HEK293 (cell line): ENCODE data around the gene FRS2.

Source experiments
- CTCF ChIA-PET: fragments of 350-600 bp; formaldehyde crosslinking; extraction: SDS; loops from one replicate; lab custom pipeline; 2021; ENCODE audit warnings: antibody characterized with exemption; lab: Yijun Ruan, JAX
- POLR2A ChIA-PET: fragments of 300-600 bp; formaldehyde crosslinking; extraction: SDS; loops from one replicate; lab custom pipeline; 2020; ENCODE audit warnings: antibody characterized with exemption, inconsistent platforms; lab: Yijun Ruan, JAX
- H3K27ac ChIP-seq: fragments of 200-500 bp; sonication (Bioruptor generic); 2 replicates; pipeline ENCODE4 v1.5.1; 2014; ENCODE audit warnings: low read depth, low read length, control low read depth, inconsistent platforms; ENCODE audit errors: extremely low read depth
- H3K36me3 ChIP-seq, 2 experiments: fragments of 200-500 bp in 1 of 2; sonication (Bioruptor generic) in 1 of 2; 1 replicate in 1 of 2; 2 replicates in 1 of 2; pipeline ENCODE4 v1.5.1; 2014 to 2017; ENCODE audit warnings: inconsistent platforms in 2 of 2, low read length in 2 of 2; ENCODE audit not compliant: control insufficient read depth in 2 of 2, insufficient read depth in 1 of 2
- H3K4me1 ChIP-seq: fragments of 200-500 bp; sonication (Bioruptor generic); 2 replicates; pipeline ENCODE4 v1.5.1; 2014; ENCODE audit warnings: mild to moderate bottlenecking, low read length, inconsistent platforms; ENCODE audit not compliant: control insufficient read depth, insufficient read depth
- H3K4me3 ChIP-seq: 2 replicates; pipeline ENCODE4 v1.5.1; 2011; ENCODE audit warnings: low read depth, mild to moderate bottlenecking, control low read depth, low read length, moderate library complexity
- H3K9me3 ChIP-seq: fragments of 200-500 bp; sonication (Bioruptor generic); 2 replicates; pipeline ENCODE4 v1.5.1; 2014; ENCODE audit warnings: low read depth, low read length, inconsistent platforms; ENCODE audit not compliant: control insufficient read depth, insufficient read depth
- MZF1 ChIP-seq: fragments of 450-650 bp; formaldehyde crosslinking; IDR thresholded peaks from 2 replicates; pipeline ENCODE4 v1.5.1; 2017; ENCODE audit warnings: missing biosample characterization, missing genetic modification characterization, borderline replicate concordance
- PRDM1 ChIP-seq: fragments of 450-650 bp; formaldehyde crosslinking; IDR thresholded peaks from 2 replicates; pipeline ENCODE4; 2016; ENCODE audit warnings: missing biosample characterization, missing genetic modification characterization
- SCRT1 ChIP-seq: fragments of 450-650 bp; formaldehyde crosslinking; IDR thresholded peaks from 2 replicates; pipeline ENCODE4 v1.5.1; 2016; ENCODE audit warnings: missing biosample characterization, missing genetic modification characterization, borderline replicate concordance
- SCRT2 ChIP-seq: fragments of 450-650 bp; formaldehyde crosslinking; IDR thresholded peaks from 2 replicates; pipeline ENCODE4 v1.5.1; 2016; ENCODE audit warnings: missing biosample characterization, missing genetic modification characterization
- ZBTB8A ChIP-seq: fragments of 450-650 bp; formaldehyde crosslinking; IDR thresholded peaks from 2 replicates; pipeline ENCODE4 v1.5.1; 2016; ENCODE audit warnings: missing biosample characterization, missing genetic modification characterization
- ZEB2 ChIP-seq: fragments of 450-650 bp; formaldehyde crosslinking; IDR thresholded peaks from 2 replicates; pipeline ENCODE4 v1.5.1; 2016; ENCODE audit warnings: missing biosample characterization, missing genetic modification characterization
- ZFP3 ChIP-seq: fragments of 450-650 bp; formaldehyde crosslinking; IDR thresholded peaks from 2 replicates; pipeline ENCODE4 v1.5.1; 2016; ENCODE audit warnings: low read depth, missing biosample characterization, missing genetic modification characterization
- ZFP37 ChIP-seq: fragments of 450-650 bp; formaldehyde crosslinking; IDR thresholded peaks from 2 replicates; pipeline ENCODE4 v1.5.1; 2016; ENCODE audit warnings: missing biosample characterization, missing genetic modification characterization
- ZNF239 ChIP-seq: fragments of 450-650 bp; formaldehyde crosslinking; IDR thresholded peaks from 2 replicates; pipeline ENCODE4 v1.5.1; 2016; ENCODE audit warnings: missing biosample characterization, missing genetic modification characterization
- ZNF274 ChIP-seq, 2 experiments: fragments of 200-500 bp in 1 of 2; fragments of 450-650 bp in 1 of 2; sonication (Bioruptor generic) in 1 of 2; formaldehyde crosslinking in 1 of 2; IDR thresholded peaks; 2 replicates each; pipeline versions ENCODE4 v1.5.1 to v1.6.1; 2014 to 2016; ENCODE audit warnings: borderline replicate concordance in 1 of 2, inconsistent platforms in 1 of 2, low read length in 1 of 2, missing biosample characterization in 1 of 2, missing genetic modification characterization in 1 of 2
- ZNF37A ChIP-seq: fragments of 450-650 bp; IDR thresholded peaks from 2 replicates; pipeline ENCODE4 v1.5.1; 2018; ENCODE audit warnings: missing biosample characterization, missing genetic modification characterization
- ZNF529 ChIP-seq: fragments of 450-650 bp; formaldehyde crosslinking; IDR thresholded peaks from 2 replicates; pipeline ENCODE4 v1.5.1; 2017; ENCODE audit warnings: missing genetic modification characterization, missing biosample characterization; ENCODE audit not compliant: insufficient replicate concordance
- ZNF555 ChIP-seq: fragments of 450-650 bp; formaldehyde crosslinking; conservative IDR thresholded peaks from 2 replicates; pipeline ENCODE4 v1.5.1; 2017; ENCODE audit warnings: missing biosample characterization, mild to moderate bottlenecking, missing genetic modification characterization, inconsistent platforms
- ZNF664 ChIP-seq: fragments of 450-650 bp; formaldehyde crosslinking; IDR thresholded peaks from 2 replicates; pipeline ENCODE4 v1.5.1; 2016; ENCODE audit warnings: missing biosample characterization, missing genetic modification characterization
- ZSCAN23 ChIP-seq: fragments of 450-650 bp; formaldehyde crosslinking; IDR thresholded peaks from 2 replicates; pipeline ENCODE4 v1.5.1; 2016; ENCODE audit warnings: missing biosample characterization, missing genetic modification characterization
- TF ChIP-seq, protein P1 (sequence below): fragments of 450-650 bp; formaldehyde crosslinking; IDR thresholded peaks from 2 replicates; pipeline ENCODE4 v1.5.1; 2016; ENCODE audit warnings: missing biosample characterization, missing genetic modification characterization
- TF ChIP-seq, protein P2 (sequence below): fragments of 450-650 bp; formaldehyde crosslinking; IDR thresholded peaks from 2 replicates; pipeline ENCODE4 v1.5.1; 2016; ENCODE audit warnings: missing biosample characterization, missing genetic modification characterization
- TF ChIP-seq, protein P3 (sequence below): fragments of 450-650 bp; formaldehyde crosslinking; IDR thresholded peaks from 2 replicates; pipeline ENCODE4 v1.5.1; 2017; ENCODE audit warnings: missing biosample characterization, missing genetic modification characterization
- TF ChIP-seq, protein P4 (sequence below): fragments of 450-650 bp; formaldehyde crosslinking; IDR thresholded peaks from 2 replicates; pipeline ENCODE4 v1.5.1; 2016; ENCODE audit warnings: missing biosample characterization, missing genetic modification characterization

The FRS2 gene

DNA sequence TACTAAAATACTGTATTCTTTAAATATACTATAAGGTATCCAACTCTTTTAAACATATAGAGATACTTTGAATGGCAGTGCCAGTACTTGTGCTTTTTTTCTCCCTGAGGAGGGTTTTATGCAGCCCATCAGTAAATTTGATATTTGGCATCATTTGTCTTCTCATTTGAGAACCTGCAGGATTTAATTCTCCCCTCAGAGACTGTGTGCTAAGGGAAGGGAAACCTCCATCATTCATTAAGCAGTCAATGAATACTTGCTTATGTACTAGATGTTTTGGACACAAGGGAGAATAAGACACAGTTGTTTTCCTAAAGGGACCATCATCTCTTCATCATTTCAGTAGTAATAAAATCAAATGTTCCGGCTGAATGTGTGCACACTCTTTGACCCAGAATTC is 40.8 kb downstream of the FRS2 start (continued):
- TF ChIP-seq, protein P1, sequence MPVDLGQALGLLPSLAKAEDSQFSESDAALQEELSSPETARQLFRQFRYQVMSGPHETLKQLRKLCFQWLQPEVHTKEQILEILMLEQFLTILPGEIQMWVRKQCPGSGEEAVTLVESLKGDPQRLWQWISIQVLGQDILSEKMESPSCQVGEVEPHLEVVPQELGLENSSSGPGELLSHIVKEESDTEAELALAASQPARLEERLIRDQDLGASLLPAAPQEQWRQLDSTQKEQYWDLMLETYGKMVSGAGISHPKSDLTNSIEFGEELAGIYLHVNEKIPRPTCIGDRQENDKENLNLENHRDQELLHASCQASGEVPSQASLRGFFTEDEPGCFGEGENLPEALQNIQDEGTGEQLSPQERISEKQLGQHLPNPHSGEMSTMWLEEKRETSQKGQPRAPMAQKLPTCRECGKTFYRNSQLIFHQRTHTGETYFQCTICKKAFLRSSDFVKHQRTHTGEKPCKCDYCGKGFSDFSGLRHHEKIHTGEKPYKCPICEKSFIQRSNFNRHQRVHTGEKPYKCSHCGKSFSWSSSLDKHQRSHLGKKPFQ (tag by site-specific recombination), result no peak
- no peak for TF ChIP-seq MZF1 (tag by site-specific recombination)
- TF ChIP-seq ZNF529 (tag by site-specific recombination), result no peak
- TF ChIP-seq, protein P2, sequence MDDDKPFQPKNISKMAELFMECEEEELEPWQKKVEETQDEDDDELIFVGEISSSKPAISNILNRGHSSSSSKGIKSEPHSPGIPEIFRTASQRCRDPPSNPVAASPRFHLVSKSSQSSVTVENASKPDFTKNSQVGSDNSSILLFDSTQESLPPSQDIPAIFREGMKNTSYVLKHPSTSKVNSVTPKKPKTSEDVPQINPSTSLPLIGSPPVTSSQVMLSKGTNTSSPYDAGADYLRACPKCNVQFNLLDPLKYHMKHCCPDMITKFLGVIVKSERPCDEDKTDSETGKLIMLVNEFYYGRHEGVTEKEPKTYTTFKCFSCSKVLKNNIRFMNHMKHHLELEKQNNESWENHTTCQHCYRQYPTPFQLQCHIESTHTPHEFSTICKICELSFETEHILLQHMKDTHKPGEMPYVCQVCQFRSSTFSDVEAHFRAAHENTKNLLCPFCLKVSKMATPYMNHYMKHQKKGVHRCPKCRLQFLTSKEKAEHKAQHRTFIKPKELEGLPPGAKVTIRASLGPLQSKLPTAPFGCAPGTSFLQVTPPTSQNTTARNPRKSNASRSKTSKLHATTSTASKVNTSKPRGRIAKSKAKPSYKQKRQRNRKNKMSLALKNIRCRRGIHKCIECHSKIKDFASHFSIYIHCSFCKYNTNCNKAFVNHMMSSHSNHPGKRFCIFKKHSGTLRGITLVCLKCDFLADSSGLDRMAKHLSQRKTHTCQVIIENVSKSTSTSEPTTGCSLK (tag by site-specific recombination), result no peak
- no peak for TF ChIP-seq ZNF239
- TF ChIP-seq ZBTB8A, result no peak
- no peak for TF ChIP-seq ZNF274 (IDR thresholded peaks at IDR 0.05; ENCODE audit: low read length)
- TF ChIP-seq ZNF274 (tag by site-specific recombination; IDR thresholded peaks at IDR 0.05; ENCODE audit: borderline replicate concordance), result no peak
- no peak for TF ChIP-seq PRDM1 (tag by site-specific recombination)
- TF ChIP-seq ZFP37, result no peak
- TF ChIP-seq, all 188 proteins: peak for 0

- H3K4me1 ChIP-seq, result peaks cover 59% of the 10 kb centered on the region
- ChIA-PET POLR2A (no interaction called here), CTCF (no interaction called here)
- H3K36me3 ChIP-seq, result no peaks in the 10 kb centered on the region
- H3K9me3 ChIP-seq, result no peaks in the 10 kb centered on the region
- no peak overlapping the region for H3K27ac ChIP-seq
- TF ChIP-seq ZNF37A (tag by site-specific recombination) (no peak), SCRT2 (tag by site-specific recombination) (peak; percentile 57; the same call in 1 of the 2 replicates), ZNF664 (peak; percentile 86), ZFP3 (tag by site-specific recombination) (no peak), SCRT1 (tag by site-specific recombination) (0 out of 2 replicates have a peak, but pooled peaks have one; percentile 66), ZNF555 (no peak), ZSCAN23 (no peak), ZEB2 (0 out of 2 replicates have a peak, but pooled peaks have one; percentile 16)
- TF ChIP-seq, protein P3, sequence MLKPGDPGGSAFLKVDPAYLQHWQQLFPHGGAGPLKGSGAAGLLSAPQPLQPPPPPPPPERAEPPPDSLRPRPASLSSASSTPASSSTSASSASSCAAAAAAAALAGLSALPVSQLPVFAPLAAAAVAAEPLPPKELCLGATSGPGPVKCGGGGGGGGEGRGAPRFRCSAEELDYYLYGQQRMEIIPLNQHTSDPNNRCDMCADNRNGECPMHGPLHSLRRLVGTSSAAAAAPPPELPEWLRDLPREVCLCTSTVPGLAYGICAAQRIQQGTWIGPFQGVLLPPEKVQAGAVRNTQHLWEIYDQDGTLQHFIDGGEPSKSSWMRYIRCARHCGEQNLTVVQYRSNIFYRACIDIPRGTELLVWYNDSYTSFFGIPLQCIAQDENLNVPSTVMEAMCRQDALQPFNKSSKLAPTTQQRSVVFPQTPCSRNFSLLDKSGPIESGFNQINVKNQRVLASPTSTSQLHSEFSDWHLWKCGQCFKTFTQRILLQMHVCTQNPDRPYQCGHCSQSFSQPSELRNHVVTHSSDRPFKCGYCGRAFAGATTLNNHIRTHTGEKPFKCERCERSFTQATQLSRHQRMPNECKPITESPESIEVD (tag by site-specific recombination), result peak; percentile 47; the same call in 1 of the 2 replicates
- TF ChIP-seq, protein P2 (tag by site-specific recombination), result no peak
- TF ChIP-seq, protein P4, sequence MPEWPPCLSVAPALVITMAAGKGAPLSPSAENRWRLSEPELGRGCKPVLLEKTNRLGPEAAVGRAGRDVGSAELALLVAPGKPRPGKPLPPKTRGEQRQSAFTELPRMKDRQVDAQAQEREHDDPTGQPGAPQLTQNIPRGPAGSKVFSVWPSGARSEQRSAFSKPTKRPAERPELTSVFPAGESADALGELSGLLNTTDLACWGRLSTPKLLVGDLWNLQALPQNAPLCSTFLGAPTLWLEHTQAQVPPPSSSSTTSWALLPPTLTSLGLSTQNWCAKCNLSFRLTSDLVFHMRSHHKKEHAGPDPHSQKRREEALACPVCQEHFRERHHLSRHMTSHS (tag by site-specific recombination), result no peak
- H3K4me3 ChIP-seq, result no peak overlapping the region
These were observed 41.5 kb downstream of the FRS2 start for GRCh38 chr12:69511469-69512267.
